Lower leg skin (tissue), 4 donors: Measurements from ENCODE around the gene ENOPH1. TPM values are rescaled to one million over a fixed set of nuclear protein-coding genes. Genes with fewer than 3 reads are reported as not detected.

Experiments
- DNase-seq, 2 donors: peaks; one replicate each; pipeline ENCODE4 v3.0.0-alpha.2; 2019; ENCODE audit warnings: low spot score in 2 of 2
- H3K4me3 ChIP-seq: fragments of 200-600 bp; sonication (generic); 2 replicates; pipeline ENCODE4 v1.5.1; 2017; ENCODE audit warnings: mild to moderate bottlenecking, low read depth; ENCODE audit not compliant: poor library complexity, severe bottlenecking
- POLR2A ChIP-seq, 2 donors: fragments of 450-650 bp; IDR thresholded peaks; one replicate each; pipeline ENCODE4 v1.6.1; 2016 to 2017; ENCODE audit warnings: antibody characterized with exemption in 2 of 2, mild to moderate bottlenecking in 1 of 2, moderate library complexity in 1 of 2
- WGBS, 2 donors: methylation state at CpG; one replicate each; pipeline ENCODE4 v1.1.5; 2018; 5-methylcytosine and 5-hydroxymethylcytosine counted together
- intact Hi-C: fragments of 100-400 bp; cut with DNase I; formaldehyde crosslinking; loops from one replicate; pipeline ENCODE4 v1.15.0; 2023; ENCODE audit warnings: low total_unique reads
- total RNA-seq, 4 donors: library from RNA; depleted of rRNA; stranded (reverse); fragments of >200 nt; gene quantifications; one replicate each; pipeline ENCODE4 v1.1.0, GENCODE V29; 2016
- TF ChIP-seq, protein P1 (sequence below), 3 donors: fragments of 450-650 bp; IDR thresholded peaks; one replicate each; pipeline ENCODE4 v1.5.1; 2016; ENCODE audit warnings: antibody characterized with exemption in 3 of 3, mild to moderate bottlenecking in 3 of 3, moderate library complexity in 2 of 3

The ENOPH1 gene
- total RNA-seq, 4 donors from 2014 or later, result 21.2 to 44.3 (median 34.6) TPM

DNA sequence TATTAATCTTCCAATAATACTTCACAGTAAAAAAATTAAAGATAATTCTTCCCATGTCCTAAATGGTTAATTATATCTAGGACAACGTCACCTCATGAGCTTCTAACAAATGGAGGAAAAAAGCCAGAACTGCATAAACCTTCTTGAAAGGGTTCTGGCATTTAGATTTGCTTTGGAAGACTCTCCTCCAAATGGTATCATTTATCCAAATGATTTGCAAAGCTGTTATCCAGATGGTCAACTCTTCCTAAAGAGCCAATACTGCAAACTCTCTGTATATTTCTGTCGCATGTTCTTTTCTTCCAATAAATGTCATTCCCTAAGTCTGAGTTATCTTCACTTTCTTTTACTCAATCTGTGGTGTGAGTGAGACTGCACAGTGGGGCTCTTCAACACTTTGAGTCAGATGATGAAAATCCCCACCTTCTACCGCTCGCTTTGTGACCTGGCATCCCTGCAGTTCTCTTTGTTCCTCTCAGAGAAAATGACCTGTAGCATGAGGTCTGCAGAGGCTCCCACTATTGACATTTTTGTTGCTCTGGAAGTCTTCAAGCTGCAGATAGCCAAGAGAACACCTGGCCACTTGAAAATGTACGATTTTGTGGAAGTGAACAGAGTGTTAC is 78.5 kb downstream of the ENOPH1 start:
- no peak for DNase-seq
- no peak for TF ChIP-seq POLR2A (IDR thresholded peaks at IDR 0.05)
- TF ChIP-seq, protein P1, sequence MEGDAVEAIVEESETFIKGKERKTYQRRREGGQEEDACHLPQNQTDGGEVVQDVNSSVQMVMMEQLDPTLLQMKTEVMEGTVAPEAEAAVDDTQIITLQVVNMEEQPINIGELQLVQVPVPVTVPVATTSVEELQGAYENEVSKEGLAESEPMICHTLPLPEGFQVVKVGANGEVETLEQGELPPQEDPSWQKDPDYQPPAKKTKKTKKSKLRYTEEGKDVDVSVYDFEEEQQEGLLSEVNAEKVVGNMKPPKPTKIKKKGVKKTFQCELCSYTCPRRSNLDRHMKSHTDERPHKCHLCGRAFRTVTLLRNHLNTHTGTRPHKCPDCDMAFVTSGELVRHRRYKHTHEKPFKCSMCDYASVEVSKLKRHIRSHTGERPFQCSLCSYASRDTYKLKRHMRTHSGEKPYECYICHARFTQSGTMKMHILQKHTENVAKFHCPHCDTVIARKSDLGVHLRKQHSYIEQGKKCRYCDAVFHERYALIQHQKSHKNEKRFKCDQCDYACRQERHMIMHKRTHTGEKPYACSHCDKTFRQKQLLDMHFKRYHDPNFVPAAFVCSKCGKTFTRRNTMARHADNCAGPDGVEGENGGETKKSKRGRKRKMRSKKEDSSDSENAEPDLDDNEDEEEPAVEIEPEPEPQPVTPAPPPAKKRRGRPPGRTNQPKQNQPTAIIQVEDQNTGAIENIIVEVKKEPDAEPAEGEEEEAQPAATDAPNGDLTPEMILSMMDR (IDR thresholded peaks at IDR 0.05), result no peak
- intact Hi-C loops, result no loop called here
- no peak overlapping the region for H3K4me3 ChIP-seq
- 53 to 72% methylated on average over 5 of the region's 5 CpGs for WGBS, 2 donors

DNA sequence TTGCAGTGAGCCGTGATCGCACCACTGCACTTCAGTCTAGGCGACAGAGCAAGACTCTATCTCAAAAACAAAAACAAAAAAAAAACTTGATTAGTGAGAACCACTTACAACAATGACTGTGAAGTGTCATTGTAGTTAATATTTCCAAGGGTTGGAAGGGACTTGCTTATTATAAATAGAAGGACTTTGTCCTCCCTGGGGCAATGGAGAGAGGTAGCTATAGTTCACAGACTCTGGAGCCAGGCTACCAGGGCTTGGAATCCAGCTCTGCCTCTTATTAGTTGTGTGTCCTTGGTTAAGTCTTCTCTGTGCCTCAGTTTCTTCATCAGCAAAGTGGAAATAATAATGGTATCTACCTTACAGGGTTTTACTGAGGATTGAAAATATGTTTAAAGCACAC is 79.8 kb downstream of the ENOPH1 start:
- WGBS, 2 donors, result 92 to 98% methylated on average over 3 of the region's 3 CpGs
- H3K4me3 ChIP-seq, result no peak overlapping the region
- DNase-seq, result no peak
- TF ChIP-seq, protein P1 (IDR thresholded peaks at IDR 0.05), result no peak
- no peak for TF ChIP-seq POLR2A (IDR thresholded peaks at IDR 0.05)
- intact Hi-C loops, result no loop called here

Other genes starting within 250 kb of the ENOPH1 start
- gene HNRNPD, start 56.6 kb upstream of the ENOPH1 start, total RNA-seq, result 100 to 1,000 TPM in 1 of 4 donors, 10 to 100 TPM in 3; 54.0 to 140 (median 60.4) TPM
- 100 to 1,000 TPM in 3 of 4 donors, 10 to 100 TPM in 1; 93.6 to 124 (median 107) TPM for gene HNRNPDL, start 128 bp upstream of the ENOPH1 start, total RNA-seq
- gene TMEM150C, start 131.4 kb downstream of the ENOPH1 start, total RNA-seq, result 10 to 100 TPM in 1 of 4 donors, 1 to 10 TPM in 3; 3.4 to 15.5 (median 7.3) TPM